Endothelial cell of umbilical vein (primary cell): ENCODE results near the gene ITGA8. TPM values are rescaled to one million over a fixed set of nuclear protein-coding genes. Genes with fewer than 3 reads are reported as not detected.

Experiments
- BruUV-seq: library from RNA; stranded (reverse); fragments of 400-500 nt; replicated peaks from 2 replicates; lab custom pipeline; 2021; lab: Mats Ljungman, UMichigan
- CTCF ChIA-PET: fragments of 300-600, 350-600 bp; sonication (Branson Sonifier 250); formaldehyde crosslinking; loops from one replicate; lab custom pipeline; 2021; ENCODE audit warnings: antibody characterized with exemption, inconsistent platforms; lab: Charles Lee
- POLR2A ChIA-PET: fragments of 300-600, 350-600 bp; sonication (Branson Sonifier 250); formaldehyde crosslinking; loops from one replicate; lab custom pipeline; 2021; ENCODE audit warnings: antibody characterized with exemption, inconsistent platforms; lab: Charles Lee
- DNase-seq: peaks from one replicate; pipeline ENCODE4 v3.0.0-alpha.2; 2011; ENCODE audit warnings: low read depth, low spot score
- FAIRE-seq: peaks from 2 replicates; lab custom pipeline; 2011; peaks lifted over from hg19 to GRCh38; lab: Jason Lieb, UNC
- H2AFZ ChIP-seq: 2 replicates; pipeline ENCODE4 v1.6.0; 2012; ENCODE audit warnings: low read depth, low read length, control low read depth, inconsistent platforms
- H3K27ac ChIP-seq: 2 replicates; pipeline ENCODE4 v1.5.1; 2011; ENCODE audit warnings: low read depth, mild to moderate bottlenecking, control low read depth, low read length, moderate library complexity; ENCODE audit not compliant: insufficient read depth
- H3K27me3 ChIP-seq, 2 experiments: 2 replicates each; pipeline versions ENCODE4 v1.6.0 to v1.6.1; 2011; ENCODE audit warnings: low read length in 2 of 2, mixed read lengths in 1 of 2; ENCODE audit not compliant: control insufficient read depth in 2 of 2, insufficient read depth in 2 of 2
- H3K36me3 ChIP-seq, 2 experiments: 2 replicates in 1 of 2; 3 replicates in 1 of 2; pipeline ENCODE4 v1.5.1; 2011; ENCODE audit warnings: low read length in 2 of 2, mild to moderate bottlenecking in 1 of 2, moderate library complexity in 1 of 2; ENCODE audit not compliant: control insufficient read depth in 2 of 2, insufficient read depth in 2 of 2; ENCODE audit errors: extremely low read depth in 1 of 2
- H3K4me1 ChIP-seq: 3 replicates; pipeline ENCODE4 v1.5.1; 2011; ENCODE audit warnings: mild to moderate bottlenecking, low read length; ENCODE audit not compliant: control insufficient read depth, insufficient read depth; ENCODE audit errors: extremely low read depth
- H3K4me2 ChIP-seq: 2 replicates; pipeline ENCODE4 v1.6.1; 2011; ENCODE audit warnings: low read length, control low read depth, mixed read lengths; ENCODE audit not compliant: insufficient read depth
- H3K4me3 ChIP-seq, 3 experiments: fragments of 200-600 bp in 1 of 3; sonication (generic), shearing (Covaris generic) in 1 of 3; replicated peaks in 1 of 3; 2 replicates each; pipeline ENCODE4 v1.5.1; 2011 to 2016; ENCODE audit warnings: control low read depth in 3 of 3, low read length in 3 of 3, mild to moderate bottlenecking in 2 of 3, inconsistent platforms in 1 of 3, low read depth in 1 of 3, moderate library complexity in 1 of 3; ENCODE audit not compliant: insufficient read depth in 1 of 3
- H3K79me2 ChIP-seq: 2 replicates; pipeline ENCODE4 v1.6.0; 2012; ENCODE audit warnings: low read length, inconsistent platforms; ENCODE audit not compliant: control insufficient read depth, insufficient read depth
- H3K9ac ChIP-seq: replicated peaks from 2 replicates; pipeline ENCODE3; 2011; ENCODE audit warnings: low read length, control low read depth; ENCODE audit not compliant: insufficient read depth; ENCODE audit errors: extremely low read depth
- H3K9me1 ChIP-seq: replicated peaks from 3 replicates; pipeline ENCODE4 v1.6.0; 2011; ENCODE audit warnings: mild to moderate bottlenecking, low read length; ENCODE audit not compliant: control insufficient read depth, insufficient read depth; ENCODE audit errors: extremely low read depth
- H3K9me3 ChIP-seq: replicated peaks from 2 replicates; pipeline ENCODE4 v1.5.1; 2012; ENCODE audit warnings: low read length, inconsistent platforms; ENCODE audit not compliant: control insufficient read depth, insufficient read depth
- H4K20me1 ChIP-seq: replicated peaks from 2 replicates; pipeline ENCODE3; 2011; ENCODE audit warnings: mild to moderate bottlenecking, low read length; ENCODE audit not compliant: control insufficient read depth, insufficient read depth; ENCODE audit errors: extremely low read depth
- CTCF ChIP-seq, 2 donors: IDR thresholded peaks; 1 replicate in 1 of 2; 2 replicates in 1 of 2; pipeline ENCODE4 v1.5.1; 2011; ENCODE audit warnings: low read length in 2 of 2, mild to moderate bottlenecking in 2 of 2, moderate library complexity in 2 of 2, control low read depth in 1 of 2, inconsistent platforms in 1 of 2, low read depth in 1 of 2; ENCODE audit not compliant: insufficient read depth in 1 of 2; ENCODE audit errors: extremely low read depth in 1 of 2
- EZH2 ChIP-seq: IDR thresholded peaks from 2 replicates; pipeline ENCODE4 v1.6.1; 2012; ENCODE audit warnings: borderline replicate concordance, low read depth, mild to moderate bottlenecking, moderate library complexity, low read length, inconsistent platforms; ENCODE audit not compliant: severe bottlenecking
- FOS ChIP-seq: IDR thresholded peaks from 2 replicates; pipeline ENCODE4 v1.6.1; 2011; ENCODE audit warnings: mild to moderate bottlenecking, low read length, moderate library complexity, borderline replicate concordance; ENCODE audit not compliant: insufficient read depth
- GATA2 ChIP-seq: IDR thresholded peaks from 2 replicates; pipeline ENCODE4 v1.7.0; 2011; ENCODE audit warnings: low read depth, mild to moderate bottlenecking, moderate library complexity, mixed read lengths, low read length; ENCODE audit not compliant: insufficient read length, insufficient read depth
- JUN ChIP-seq: IDR thresholded peaks from 2 replicates; pipeline ENCODE4 v1.6.1; 2011; ENCODE audit warnings: borderline replicate concordance, low read depth; ENCODE audit not compliant: insufficient read length, insufficient read depth
- MAX ChIP-seq: IDR thresholded peaks from 2 replicates; pipeline ENCODE4 v1.6.1; 2011; ENCODE audit not compliant: insufficient read depth, insufficient read length
- MYC ChIP-seq: IDR thresholded peaks from one replicate; pipeline ENCODE4 v1.6.1; 2011; ENCODE audit warnings: mild to moderate bottlenecking, low read depth, low read length
- POLR2A ChIP-seq: IDR thresholded peaks from 2 replicates; pipeline ENCODE4 v1.6.1; 2012; ENCODE audit warnings: low read depth, mild to moderate bottlenecking, control low read depth, low read length
- POLR2AphosphoS5 ChIP-seq: IDR thresholded peaks from 2 replicates; pipeline ENCODE4 v1.6.1; 2012; ENCODE audit warnings: low read depth, mild to moderate bottlenecking, control low read depth, low read length, moderate library complexity; ENCODE audit not compliant: insufficient read depth
- dilution Hi-C: fragments of 300-500 bp; cut with MboI; formaldehyde crosslinking; loops from one replicate; pipeline ENCODE4 v1.15.0; 2019; ENCODE audit warnings: low sequenced_read_pairs; ENCODE audit not compliant: extremely low pct_ligation_motif_present
- intact Hi-C: fragments of 100-400 bp; cut with micrococcal nuclease; formaldehyde crosslinking; loops from one replicate; pipeline ENCODE4 v1.10.0; 2022
- polyA plus RNA-seq, 4 experiments: library from polyadenylated mRNA; depleted of rRNA in 3 of 4; stranded (reverse) in 3 of 4; unstranded in 1 of 4; fragments of >200 nt; gene quantifications; 2 replicates each; pipeline versions ENCODE4 v1.2.1 to v1.2.3, GENCODE V29; 2011 to 2012; ENCODE audit warnings: missing spikeins in 1 of 4
- total RNA-seq: library from RNA; stranded (reverse); gene quantifications from 2 replicates; pipeline ENCODE4 v1.2.3, GENCODE V29; 2021

ITGA8 gene
- total and polyA plus RNA-seq, 2 donors (not counting 3 experiments of a cell fraction or from before 2014, with no cell fraction given), result 0.04 to 0.40 TPM

GRCh38 chr10:15661574-15661973 lies 58.1 kb downstream of the ITGA8 start:
- Histone ChIP-seq H4K20me1 (no peaks in the 10 kb centered on the region), H3K4me1 (no peaks in the 10 kb centered on the region), H3K9me3 (no peaks in the 10 kb centered on the region), H2AFZ (no peak overlapping the region), H3K4me2 (no peak overlapping the region), H3K79me2 (no peaks in the 10 kb centered on the region), H3K4me3 (no peak overlapping the region), H3K27me3 (no peaks in the 10 kb centered on the region), H3K27ac (no peak overlapping the region), H3K9ac (no peak overlapping the region), H3K36me3 (no peaks in the 10 kb centered on the region), H3K9me1 (no peaks in the 10 kb centered on the region)
- ChIA-PET CTCF (interaction anchor here (0.6 kb wide), 1 partner anchor 73 kb away, joined by 4 read pairs; no protein-coding TSS in a partner anchor), POLR2A (no interaction called here)
- TF ChIP-seq EZH2, result no peak
- TF ChIP-seq MYC, result no peak
- TF ChIP-seq CTCF (IDR thresholded peaks at IDR 0.05; ENCODE audit: extremely low read depth in 1 of 2, insufficient read depth in 1 of 2, low read depth in 1 of 2, low read length in 2 of 2), result no peak
- no peak for TF ChIP-seq GATA2
- TF ChIP-seq JUN, result no peak
- no peak for TF ChIP-seq FOS
- no peak for TF ChIP-seq MAX
- no peak for TF ChIP-seq POLR2A
- TF ChIP-seq POLR2AphosphoS5, result no peak
- FAIRE-seq (no peak), DNase-seq (no peak)
- no TSS peak for BruUV-seq
- intact Hi-C loops, result no loop called here
- dilution Hi-C loops, result no loop called here
